Adrenal gland (tissue), 5 donors: ENCODE measurements around the gene MRPS12.

Source experiments
- POLR2A ChIP-seq, 2 donors: fragments of 450-650 bp; IDR thresholded peaks; one replicate each; pipeline ENCODE4 v1.6.1; 2017; ENCODE audit warnings: antibody characterized with exemption in 2 of 2, mild to moderate bottlenecking in 2 of 2, moderate library complexity in 1 of 2
- TF ChIP-seq, protein P1 (sequence below), 6 experiments: fragments of 450-650 bp in 4 of 6; fragments of 200-600 bp in 2 of 6; sonication (generic) in 1 of 6; IDR thresholded peaks; 1 replicate in 5 of 6; 2 replicates in 1 of 6; pipeline versions ENCODE4 v1.5.1 to v1.8.0; 2016 to 2021; ENCODE audit warnings: antibody characterized with exemption in 6 of 6, mild to moderate bottlenecking in 2 of 6, moderate library complexity in 1 of 6
- donor health status: DM: no; HTN: no; CAD: no.

DNA sequence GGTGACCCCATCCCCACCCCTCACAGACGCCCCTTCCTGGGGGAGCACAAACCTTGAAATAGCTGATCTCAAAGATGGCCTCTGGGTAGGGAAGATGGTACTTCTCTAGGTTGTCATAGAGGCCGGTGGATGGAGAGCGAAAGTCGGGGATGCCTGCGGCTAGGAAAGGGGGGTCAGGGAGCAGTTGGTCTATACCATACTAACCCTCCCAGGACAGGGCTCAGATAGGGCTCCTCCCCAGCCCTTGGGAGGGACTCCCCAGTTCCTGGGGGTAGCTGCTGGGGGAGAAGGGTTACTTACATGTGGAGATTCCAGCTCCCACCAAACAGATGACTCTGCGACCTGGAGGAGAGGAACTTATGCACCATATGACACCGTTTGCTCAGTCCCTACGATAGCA is 40.9 kb upstream of the MRPS12 start:
- TF ChIP-seq, protein P1, sequence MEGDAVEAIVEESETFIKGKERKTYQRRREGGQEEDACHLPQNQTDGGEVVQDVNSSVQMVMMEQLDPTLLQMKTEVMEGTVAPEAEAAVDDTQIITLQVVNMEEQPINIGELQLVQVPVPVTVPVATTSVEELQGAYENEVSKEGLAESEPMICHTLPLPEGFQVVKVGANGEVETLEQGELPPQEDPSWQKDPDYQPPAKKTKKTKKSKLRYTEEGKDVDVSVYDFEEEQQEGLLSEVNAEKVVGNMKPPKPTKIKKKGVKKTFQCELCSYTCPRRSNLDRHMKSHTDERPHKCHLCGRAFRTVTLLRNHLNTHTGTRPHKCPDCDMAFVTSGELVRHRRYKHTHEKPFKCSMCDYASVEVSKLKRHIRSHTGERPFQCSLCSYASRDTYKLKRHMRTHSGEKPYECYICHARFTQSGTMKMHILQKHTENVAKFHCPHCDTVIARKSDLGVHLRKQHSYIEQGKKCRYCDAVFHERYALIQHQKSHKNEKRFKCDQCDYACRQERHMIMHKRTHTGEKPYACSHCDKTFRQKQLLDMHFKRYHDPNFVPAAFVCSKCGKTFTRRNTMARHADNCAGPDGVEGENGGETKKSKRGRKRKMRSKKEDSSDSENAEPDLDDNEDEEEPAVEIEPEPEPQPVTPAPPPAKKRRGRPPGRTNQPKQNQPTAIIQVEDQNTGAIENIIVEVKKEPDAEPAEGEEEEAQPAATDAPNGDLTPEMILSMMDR (IDR thresholded peaks at IDR 0.05): no peak
- no peak for TF ChIP-seq POLR2A (IDR thresholded peaks at IDR 0.05)
